Uterus (tissue), 2 donors: ENCODE measurements around the gene TP53RK.

Experiments used
- CTCF ChIP-seq, 4 experiments: fragments of 200-600 bp in 2 of 4; fragments of 450-650 bp in 2 of 4; sonication (generic) in 2 of 4; IDR thresholded peaks; one replicate each; pipeline ENCODE4 v1.5.1; 2016 to 2019; ENCODE audit warnings: antibody characterized with exemption in 4 of 4, mild to moderate bottlenecking in 2 of 4, moderate library complexity in 1 of 4
- POLR2A ChIP-seq, 2 donors: fragments of 450-650 bp; IDR thresholded peaks; one replicate each; pipeline ENCODE4 v1.6.1; 2016; ENCODE audit warnings: antibody characterized with exemption in 2 of 2, mild to moderate bottlenecking in 1 of 2, moderate library complexity in 1 of 2

DNA sequence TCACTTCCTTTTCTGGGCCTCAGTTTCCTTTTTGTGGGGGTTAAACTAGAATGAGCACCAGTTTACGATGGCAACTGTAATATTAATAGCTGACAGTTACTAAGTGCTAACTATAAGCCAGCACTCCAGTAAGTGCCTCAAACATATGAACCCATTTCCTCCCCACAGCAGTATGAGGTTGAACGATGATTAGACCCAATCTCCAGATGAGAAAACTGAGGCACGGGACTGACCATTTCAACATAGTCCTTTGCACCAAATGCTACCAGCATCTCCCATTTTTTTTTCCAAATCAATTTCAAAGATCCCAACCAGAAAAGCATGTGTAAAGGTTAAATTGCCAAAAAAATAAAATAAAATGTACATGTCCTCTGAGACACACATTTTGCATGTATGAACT, 45.1 kb downstream of the TP53RK start:
- TF ChIP-seq POLR2A (IDR thresholded peaks at IDR 0.05): no peak
- no peak for TF ChIP-seq CTCF (IDR thresholded peaks at IDR 0.05)
